GM03348 (cell line): Measurements from ENCODE around the gene PFDN2.

Experiments used
- DNase-seq: peaks from one replicate; pipeline ENCODE4 v3.0.0; 2012; ENCODE audit warnings: low spot score

The PFDN2 gene

GRCh38 chr1:161117759-161118581, at the start of gene PFDN2, which contains the start of gene NIT1:
Gene PFDN2 (minus strand): TSS chr1:161118037. CDS start chr1:161118026, 11 bp downstream.
Gene NIT1 (plus strand): TSS chr1:161118105. CDS start chr1:161118177, 72 bp downstream.
- peak; percentile 95 for DNase-seq

GRCh38 chr1:161166669-161167548, 49.1 kb upstream of the PFDN2 start:
- DNase-seq: peak; percentile 7

- DNase-seq: peak; percentile 93
Measured at GRCh38 chr1:161165742-161166668, 48.2 kb upstream of the PFDN2 start, which contains the start of gene PPOX. Gene PPOX (plus strand): TSS chr1:161166426. CDS start chr1:161166848, 422 bp downstream.

- no peak for DNase-seq
Measured at GRCh38 chr1:161164901-161165610, 47.2 kb upstream of the PFDN2 start.

GRCh38 chr1:161163793-161164192, 46.0 kb upstream of the PFDN2 start:
- DNase-seq: no peak

GRCh38 chr1:161162806-161163205, 45.0 kb upstream of the PFDN2 start:
- no peak for DNase-seq

- no peak for DNase-seq
Measured at GRCh38 chr1:161162052-161162451, 44.2 kb upstream of the PFDN2 start.

- no peak for DNase-seq
Measured at GRCh38 chr1:161161652-161162051, 43.8 kb upstream of the PFDN2 start.

- no peak for DNase-seq
Measured at GRCh38 chr1:161160671-161161145, 42.9 kb upstream of the PFDN2 start.

GRCh38 chr1:161159913-161160243, 42.0 kb upstream of the PFDN2 start:
- DNase-seq: no peak

- DNase-seq: peak; percentile 98
Measured at GRCh38 chr1:161159087-161159912, 41.5 kb upstream of the PFDN2 start, which contains the start of gene USP21. Gene USP21 (plus strand): TSS chr1:161159500. CDS start chr1:161160641, 1,141 bp downstream.

- no peak for DNase-seq
Measured at GRCh38 chr1:161158316-161159010, 40.6 kb upstream of the PFDN2 start.

- no peak for DNase-seq
Measured at GRCh38 chr1:161157867-161158266, 40.0 kb upstream of the PFDN2 start.

- DNase-seq: peak; percentile 85
Measured at GRCh38 chr1:161153682-161154337, 36.0 kb upstream of the PFDN2 start, which contains the start of gene UFC1. Gene UFC1 (plus strand): TSS chr1:161153978. CDS start chr1:161153998, 20 bp downstream.

GRCh38 chr1:161153176-161153575, 35.3 kb upstream of the PFDN2 start:
- DNase-seq: no peak

- DNase-seq: no peak
Measured at GRCh38 chr1:161145832-161146231, 28.0 kb upstream of the PFDN2 start.

GRCh38 chr1:161140755-161141400, 23.0 kb upstream of the PFDN2 start:
- no peak for DNase-seq

- peak; percentile 64 for DNase-seq
Measured at GRCh38 chr1:161139766-161140165, 21.9 kb upstream of the PFDN2 start.
